Measurements from ENCODE around the gene BMAL1.

BMAL1 gene

DNA sequence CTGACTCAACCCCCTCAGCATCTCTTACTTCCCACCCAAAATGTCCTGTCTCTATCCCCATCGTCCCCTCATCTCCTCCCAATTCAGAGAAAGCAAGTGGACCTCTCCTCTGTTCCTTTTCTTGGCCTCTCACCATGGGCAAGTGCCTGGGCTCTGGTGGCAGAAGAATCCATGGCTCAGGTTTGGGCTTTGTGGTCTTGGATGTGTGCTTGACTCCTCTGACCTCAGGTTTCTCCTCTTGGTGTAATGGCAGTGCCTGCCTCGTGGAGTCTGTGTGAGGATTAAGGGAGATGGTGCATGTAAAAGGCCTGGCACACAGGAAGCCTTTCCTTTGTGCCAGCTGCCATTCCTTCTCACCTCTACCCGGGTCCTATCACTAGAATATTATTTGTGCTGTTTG lies 3.2 kb downstream of the BMAL1 start:
- peaks cover 6% of the 10 kb centered on the region in 2 donors for H3K4me1 ChIP-seq (ENCODE audit: control insufficient read depth in 1 of 2, insufficient read depth in 2 of 2, low read length in 2 of 2)

GRCh38 chr11:13283636-13284035 lies 6.0 kb downstream of the BMAL1 start:
- peaks cover 0 to 11% of the 10 kb centered on the region in 2 donors for H3K4me1 ChIP-seq (ENCODE audit: control insufficient read depth in 1 of 2, insufficient read depth in 2 of 2, low read length in 2 of 2)
- no peak overlapping the region for H3K4me3 ChIP-seq (ENCODE audit: low read depth in 1 of 2, low read length in 2 of 2)
- no peaks in the 10 kb centered on the region for H3K36me3 ChIP-seq (ENCODE audit: control insufficient read depth in 1 of 2, insufficient read depth in 2 of 2, low read length in 2 of 2)
- no peaks in the 10 kb centered on the region for H3K27me3 ChIP-seq (ENCODE audit: low read depth, low read length)
- H3K9me3 ChIP-seq (ENCODE audit: control insufficient read depth in 1 of 2, low read length in 2 of 2) = no peaks in the 10 kb centered on the region
- no peak overlapping the region for H3K27ac ChIP-seq (ENCODE audit: low read length)

More for the DNA sequence above, 3.2 kb downstream of the BMAL1 start:
- Histone ChIP-seq H3K27ac (ENCODE audit: low read length) (no peak overlapping the region), H3K27me3 (ENCODE audit: low read depth, low read length) (no peaks in the 10 kb centered on the region), H3K9me3 (ENCODE audit: control insufficient read depth in 1 of 2, low read length in 2 of 2) (no peaks in the 10 kb centered on the region), H3K4me3 (ENCODE audit: low read depth in 1 of 2, low read length in 2 of 2) (no peak overlapping the region), H3K36me3 (ENCODE audit: control insufficient read depth in 1 of 2, insufficient read depth in 2 of 2, low read length in 2 of 2) (no peaks in the 10 kb centered on the region)

GRCh38 chr11:13284776-13285588 lies 7.4 kb downstream of the BMAL1 start:
- Histone ChIP-seq H3K36me3 (ENCODE audit: control insufficient read depth in 1 of 2, insufficient read depth in 2 of 2, low read length in 2 of 2) (no peaks in the 10 kb centered on the region), H3K4me3 (ENCODE audit: low read depth in 1 of 2, low read length in 2 of 2) (no peak overlapping the region), H3K4me1 (ENCODE audit: control insufficient read depth in 1 of 2, insufficient read depth in 2 of 2, low read length in 2 of 2) (peaks cover 0 to 5% of the 10 kb centered on the region in 2 donors), H3K27me3 (ENCODE audit: low read depth, low read length) (no peaks in the 10 kb centered on the region), H3K9me3 (ENCODE audit: control insufficient read depth in 1 of 2, low read length in 2 of 2) (no peaks in the 10 kb centered on the region), H3K27ac (ENCODE audit: low read length) (no peak overlapping the region)

- no peak overlapping the region for H3K27ac ChIP-seq (ENCODE audit: low read length)
- no peak overlapping the region for H3K4me3 ChIP-seq (ENCODE audit: low read depth in 1 of 2, low read length in 2 of 2)
- peaks cover 0 to 5% of the 10 kb centered on the region in 2 donors for H3K4me1 ChIP-seq (ENCODE audit: control insufficient read depth in 1 of 2, insufficient read depth in 2 of 2, low read length in 2 of 2)
- H3K27me3 ChIP-seq (ENCODE audit: low read depth, low read length) = no peaks in the 10 kb centered on the region
- no peaks in the 10 kb centered on the region for H3K36me3 ChIP-seq (ENCODE audit: control insufficient read depth in 1 of 2, insufficient read depth in 2 of 2, low read length in 2 of 2)
- no peaks in the 10 kb centered on the region for H3K9me3 ChIP-seq (ENCODE audit: control insufficient read depth in 1 of 2, low read length in 2 of 2)
Observed at GRCh38 chr11:13286279-13286821, 8.8 kb downstream of the BMAL1 start.

DNA sequence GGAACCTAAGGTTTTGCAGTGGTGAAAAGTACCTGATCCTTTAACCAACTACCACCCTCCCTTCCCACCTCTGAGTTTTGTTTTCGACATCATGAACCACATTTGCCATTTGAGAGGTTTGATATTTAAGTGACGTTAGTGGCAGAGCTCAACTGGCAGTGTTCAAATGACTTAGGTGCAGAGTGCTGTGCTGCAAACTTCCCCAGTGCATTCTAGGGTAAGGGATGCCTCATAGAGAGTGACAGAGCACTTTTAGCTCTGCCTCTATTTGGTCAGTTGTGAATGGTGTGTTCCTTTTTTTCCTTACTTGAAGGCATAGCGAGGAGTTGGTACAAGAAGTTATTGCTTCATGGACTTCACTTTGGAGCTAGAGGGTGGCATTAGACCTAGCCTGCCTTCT lies 9.4 kb downstream of the BMAL1 start:
- no peak overlapping the region for H3K27ac ChIP-seq (ENCODE audit: low read length)
- H3K4me1 ChIP-seq (ENCODE audit: control insufficient read depth in 1 of 2, insufficient read depth in 2 of 2, low read length in 2 of 2) = peaks cover 0 to 5% of the 10 kb centered on the region in 2 donors
- H3K36me3 ChIP-seq (ENCODE audit: control insufficient read depth in 1 of 2, insufficient read depth in 2 of 2, low read length in 2 of 2) = no peaks in the 10 kb centered on the region
- H3K9me3 ChIP-seq (ENCODE audit: control insufficient read depth in 1 of 2, low read length in 2 of 2) = no peaks in the 10 kb centered on the region
- H3K4me3 ChIP-seq (ENCODE audit: low read depth in 1 of 2, low read length in 2 of 2) = no peak overlapping the region
- no peaks in the 10 kb centered on the region for H3K27me3 ChIP-seq (ENCODE audit: low read depth, low read length)

- Histone ChIP-seq H3K27me3 (ENCODE audit: low read depth, low read length) (no peaks in the 10 kb centered on the region), H3K4me1 (ENCODE audit: control insufficient read depth in 1 of 2, insufficient read depth in 2 of 2, low read length in 2 of 2) (peaks cover 0 to 5% of the 10 kb centered on the region in 2 donors), H3K4me3 (ENCODE audit: low read depth in 1 of 2, low read length in 2 of 2) (no peak overlapping the region), H3K9me3 (ENCODE audit: control insufficient read depth in 1 of 2, low read length in 2 of 2) (no peaks in the 10 kb centered on the region), H3K27ac (ENCODE audit: low read length) (no peak overlapping the region), H3K36me3 (ENCODE audit: control insufficient read depth in 1 of 2, insufficient read depth in 2 of 2, low read length in 2 of 2) (no peaks in the 10 kb centered on the region)
Observed at GRCh38 chr11:13287681-13288080, 10.1 kb downstream of the BMAL1 start.

DNA sequence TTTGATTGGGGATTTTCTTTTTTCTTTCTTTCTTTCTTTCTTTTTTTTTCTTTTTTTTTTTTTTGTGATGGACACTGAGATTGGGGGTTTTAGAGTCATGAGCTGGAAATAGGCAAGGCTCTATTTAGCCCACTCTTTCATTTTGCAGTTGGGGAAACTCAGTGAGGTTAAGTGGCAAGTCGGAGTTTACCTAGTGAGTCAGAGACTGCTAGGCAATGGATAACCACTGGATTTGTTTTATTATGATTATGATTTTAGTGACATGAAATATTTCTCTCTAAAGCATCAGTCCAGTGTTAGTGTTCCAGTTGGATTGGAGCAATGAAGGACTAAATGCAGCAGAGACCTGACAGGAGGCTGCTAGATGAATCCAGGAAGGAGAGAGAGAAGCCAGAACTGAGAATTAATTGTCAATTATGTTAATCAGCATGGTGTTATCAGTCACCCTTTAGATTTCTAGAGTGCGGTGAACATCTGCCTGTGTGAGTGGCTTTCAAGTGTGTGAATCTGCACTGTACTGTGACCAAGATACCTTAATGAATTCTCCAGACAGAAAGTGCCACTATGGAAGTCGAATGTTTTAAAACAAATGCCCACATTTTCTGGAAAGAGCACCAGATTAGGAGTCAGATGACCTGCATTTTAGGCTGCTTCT lies 10.9 kb downstream of the BMAL1 start:
- peaks cover 0 to 5% of the 10 kb centered on the region in 2 donors for H3K4me1 ChIP-seq (ENCODE audit: control insufficient read depth in 1 of 2, insufficient read depth in 2 of 2, low read length in 2 of 2)
- no peak overlapping the region for H3K27ac ChIP-seq (ENCODE audit: low read length)
- no peaks in the 10 kb centered on the region for H3K36me3 ChIP-seq (ENCODE audit: control insufficient read depth in 1 of 2, insufficient read depth in 2 of 2, low read length in 2 of 2)
- no peak overlapping the region for H3K4me3 ChIP-seq (ENCODE audit: low read depth in 1 of 2, low read length in 2 of 2)
- no peaks in the 10 kb centered on the region for H3K9me3 ChIP-seq (ENCODE audit: control insufficient read depth in 1 of 2, low read length in 2 of 2)
- no peaks in the 10 kb centered on the region for H3K27me3 ChIP-seq (ENCODE audit: low read depth, low read length)

DNA sequence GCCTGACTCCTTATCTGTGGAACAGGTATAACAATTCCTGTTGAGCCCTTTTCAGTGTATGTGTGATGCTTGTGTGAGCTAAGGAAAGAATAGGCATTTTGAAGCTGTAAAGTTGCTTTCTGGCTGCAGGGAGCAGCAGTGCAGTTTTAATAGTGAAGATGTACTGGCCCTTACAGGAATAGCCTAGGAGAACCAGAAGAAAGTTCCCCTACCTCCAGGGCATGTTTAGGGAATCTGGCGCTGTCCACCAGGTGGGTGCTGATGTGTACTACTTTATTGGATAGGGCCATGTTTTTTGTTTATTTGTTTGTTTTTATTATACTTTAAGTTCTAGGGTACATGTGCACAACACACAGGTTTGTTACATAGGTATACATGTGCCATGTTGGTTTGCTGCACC lies 11.5 kb downstream of the BMAL1 start:
- no peaks in the 10 kb centered on the region for H3K9me3 ChIP-seq (ENCODE audit: control insufficient read depth in 1 of 2, low read length in 2 of 2)
- H3K4me3 ChIP-seq (ENCODE audit: low read depth in 1 of 2, low read length in 2 of 2) = no peak overlapping the region
- no peak overlapping the region for H3K27ac ChIP-seq (ENCODE audit: low read length)
- no peaks in the 10 kb centered on the region for H3K27me3 ChIP-seq (ENCODE audit: low read depth, low read length)
- H3K4me1 ChIP-seq (ENCODE audit: control insufficient read depth in 1 of 2, insufficient read depth in 2 of 2, low read length in 2 of 2) = peaks cover 0 to 5% of the 10 kb centered on the region in 2 donors
- no peaks in the 10 kb centered on the region for H3K36me3 ChIP-seq (ENCODE audit: control insufficient read depth in 1 of 2, insufficient read depth in 2 of 2, low read length in 2 of 2)

DNA sequence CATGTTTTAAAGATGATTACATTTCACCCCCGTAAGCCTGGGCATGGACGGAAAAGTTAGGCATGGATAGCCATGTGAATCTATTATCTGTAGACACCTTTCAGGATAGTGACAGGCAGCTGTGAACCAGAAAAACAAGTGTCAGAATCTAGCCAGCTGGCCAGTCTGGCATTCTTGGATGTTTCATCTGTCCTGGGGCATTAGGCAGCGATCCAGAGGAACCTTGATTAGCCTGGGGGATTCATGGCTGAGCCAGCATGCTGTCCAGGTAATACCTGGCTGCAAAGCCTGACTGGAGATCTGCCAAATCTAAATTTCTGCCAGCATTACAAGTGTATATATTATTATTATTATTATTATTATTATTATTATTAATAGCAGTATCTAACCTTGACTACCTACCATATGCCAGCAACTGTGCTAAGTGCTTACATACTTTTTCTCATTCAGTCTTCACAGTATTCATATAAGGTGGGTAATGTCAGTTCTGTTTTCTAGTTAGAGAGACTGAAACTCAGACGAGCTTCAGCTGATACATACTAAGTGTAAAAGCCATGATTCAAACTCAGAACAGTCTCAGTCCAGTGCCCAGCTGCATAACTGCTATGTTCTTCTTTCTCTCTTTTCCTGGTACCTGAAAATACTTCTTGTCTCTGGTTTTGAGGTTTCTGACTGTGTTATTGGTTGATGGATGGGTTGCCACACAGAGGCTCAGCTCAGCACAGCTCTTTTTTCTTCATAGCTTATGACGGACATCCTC lies 12.8 kb downstream of the BMAL1 start:
- no peak overlapping the region for H3K27ac ChIP-seq (ENCODE audit: low read length)
- H3K4me1 ChIP-seq (ENCODE audit: control insufficient read depth in 1 of 2, insufficient read depth in 2 of 2, low read length in 2 of 2) = peaks cover 0 to 5% of the 10 kb centered on the region in 2 donors
- no peaks in the 10 kb centered on the region for H3K36me3 ChIP-seq (ENCODE audit: control insufficient read depth in 1 of 2, insufficient read depth in 2 of 2, low read length in 2 of 2)

DNA sequence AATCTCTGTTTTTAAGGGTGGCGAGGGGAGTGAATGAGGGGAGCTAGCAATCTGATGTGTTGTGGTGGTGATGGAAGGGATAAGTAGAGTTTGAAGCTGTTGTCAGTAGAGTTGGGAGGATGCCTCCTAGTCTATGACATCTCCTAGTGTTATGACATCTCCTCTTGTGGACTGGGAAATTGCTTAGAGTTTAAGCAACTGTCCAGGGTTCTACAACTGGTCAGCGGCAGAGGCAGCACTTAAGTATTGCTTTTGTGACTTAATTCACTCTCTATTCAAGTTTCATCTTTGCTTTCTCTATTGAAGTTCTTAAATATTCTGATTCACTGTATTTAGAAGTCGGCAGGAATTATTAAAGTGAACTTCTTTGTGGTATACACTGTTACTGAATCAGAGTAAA lies 13.8 kb downstream of the BMAL1 start:
- no peaks in the 10 kb centered on the region for H3K4me1 ChIP-seq (ENCODE audit: control insufficient read depth in 1 of 2, insufficient read depth in 2 of 2, low read length in 2 of 2)
- H3K27me3 ChIP-seq (ENCODE audit: low read depth, low read length) = no peaks in the 10 kb centered on the region
- H3K4me3 ChIP-seq (ENCODE audit: low read depth in 1 of 2, low read length in 2 of 2) = no peak overlapping the region
- no peak overlapping the region for H3K27ac ChIP-seq (ENCODE audit: low read length)
- H3K9me3 ChIP-seq (ENCODE audit: control insufficient read depth in 1 of 2, low read length in 2 of 2) = no peaks in the 10 kb centered on the region
- no peaks in the 10 kb centered on the region for H3K36me3 ChIP-seq (ENCODE audit: control insufficient read depth in 1 of 2, insufficient read depth in 2 of 2, low read length in 2 of 2)

More for the DNA sequence above, 12.8 kb downstream of the BMAL1 start:
- no peak overlapping the region for H3K4me3 ChIP-seq (ENCODE audit: low read depth in 1 of 2, low read length in 2 of 2)
- H3K9me3 ChIP-seq (ENCODE audit: control insufficient read depth in 1 of 2, low read length in 2 of 2) = no peaks in the 10 kb centered on the region
- no peaks in the 10 kb centered on the region for H3K27me3 ChIP-seq (ENCODE audit: low read depth, low read length)

- no peaks in the 10 kb centered on the region for H3K4me1 ChIP-seq (ENCODE audit: control insufficient read depth in 1 of 2, insufficient read depth in 2 of 2, low read length in 2 of 2)
- H3K4me3 ChIP-seq (ENCODE audit: low read depth in 1 of 2, low read length in 2 of 2) = no peak overlapping the region
- no peaks in the 10 kb centered on the region for H3K27me3 ChIP-seq (ENCODE audit: low read depth, low read length)
- no peaks in the 10 kb centered on the region for H3K9me3 ChIP-seq (ENCODE audit: control insufficient read depth in 1 of 2, low read length in 2 of 2)
- H3K27ac ChIP-seq (ENCODE audit: low read length) = no peak overlapping the region
- no peaks in the 10 kb centered on the region for H3K36me3 ChIP-seq (ENCODE audit: control insufficient read depth in 1 of 2, insufficient read depth in 2 of 2, low read length in 2 of 2)
Observed at GRCh38 chr11:13291800-13292199, 14.2 kb downstream of the BMAL1 start.
